Urothelium cell line (cell line): ENCODE results near the gene SERGEF.

ENCODE experiments used
- DNase-seq: peaks from one replicate; pipeline ENCODE4 v3.0.0; 2011; ENCODE audit warnings: low spot score, mixed read lengths
- FAIRE-seq: peaks from 2 replicates; lab custom pipeline; 2011; peaks lifted over from hg19 to GRCh38; lab: Jason Lieb, UNC

SERGEF gene

DNA sequence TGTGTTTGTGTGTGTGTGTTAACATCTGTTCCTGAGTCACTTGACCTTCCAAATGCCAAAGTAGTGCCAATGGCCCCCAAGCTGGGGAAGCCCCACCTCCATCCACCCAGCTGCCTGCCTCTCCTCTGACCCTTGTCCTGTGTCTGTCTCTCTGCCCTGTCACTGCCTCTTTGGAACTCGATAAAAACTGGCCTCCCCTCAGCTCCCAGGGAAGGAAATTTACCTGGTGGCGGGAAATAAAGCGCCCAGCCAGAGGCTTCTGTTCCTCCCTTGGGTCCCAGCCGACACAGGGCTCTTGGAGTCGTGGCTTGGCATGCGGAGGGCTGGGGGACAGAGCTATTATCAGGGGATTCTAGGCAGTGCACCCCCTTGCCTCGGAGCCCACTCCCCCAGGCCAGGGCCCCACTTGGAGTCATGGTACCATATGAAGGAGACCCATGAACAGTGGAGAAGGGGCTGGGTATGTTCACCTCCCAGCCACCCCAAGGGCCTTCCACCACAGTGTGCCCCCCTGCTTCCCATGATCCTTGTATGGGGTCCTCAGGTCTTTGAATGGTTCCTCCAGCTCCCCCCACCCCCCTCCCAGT lies 272.1 kb downstream of the SERGEF start:
- FAIRE-seq, result no peak
- DNase-seq, result no peak

DNA sequence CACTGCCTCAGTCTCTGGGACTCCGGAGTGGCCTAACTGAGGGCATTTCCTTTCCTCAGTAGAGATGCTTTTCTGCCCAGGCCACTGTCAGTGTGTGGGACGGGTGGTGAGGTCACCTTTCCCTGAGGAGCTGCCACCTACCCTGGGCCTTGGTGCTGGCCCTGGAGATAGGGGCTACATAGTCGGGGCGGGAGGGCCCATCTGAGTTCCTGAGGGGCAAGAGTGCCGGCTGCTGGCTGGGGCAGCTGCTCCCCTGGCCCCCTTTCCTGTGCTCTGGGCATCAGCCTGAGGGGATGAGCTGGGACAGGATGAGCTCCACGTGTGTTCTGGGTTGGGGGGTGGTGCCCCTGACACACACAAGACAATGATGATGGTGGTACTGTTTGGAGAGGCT lies 272.9 kb downstream of the SERGEF start:
- DNase-seq (no peak), FAIRE-seq (no peak)

DNA sequence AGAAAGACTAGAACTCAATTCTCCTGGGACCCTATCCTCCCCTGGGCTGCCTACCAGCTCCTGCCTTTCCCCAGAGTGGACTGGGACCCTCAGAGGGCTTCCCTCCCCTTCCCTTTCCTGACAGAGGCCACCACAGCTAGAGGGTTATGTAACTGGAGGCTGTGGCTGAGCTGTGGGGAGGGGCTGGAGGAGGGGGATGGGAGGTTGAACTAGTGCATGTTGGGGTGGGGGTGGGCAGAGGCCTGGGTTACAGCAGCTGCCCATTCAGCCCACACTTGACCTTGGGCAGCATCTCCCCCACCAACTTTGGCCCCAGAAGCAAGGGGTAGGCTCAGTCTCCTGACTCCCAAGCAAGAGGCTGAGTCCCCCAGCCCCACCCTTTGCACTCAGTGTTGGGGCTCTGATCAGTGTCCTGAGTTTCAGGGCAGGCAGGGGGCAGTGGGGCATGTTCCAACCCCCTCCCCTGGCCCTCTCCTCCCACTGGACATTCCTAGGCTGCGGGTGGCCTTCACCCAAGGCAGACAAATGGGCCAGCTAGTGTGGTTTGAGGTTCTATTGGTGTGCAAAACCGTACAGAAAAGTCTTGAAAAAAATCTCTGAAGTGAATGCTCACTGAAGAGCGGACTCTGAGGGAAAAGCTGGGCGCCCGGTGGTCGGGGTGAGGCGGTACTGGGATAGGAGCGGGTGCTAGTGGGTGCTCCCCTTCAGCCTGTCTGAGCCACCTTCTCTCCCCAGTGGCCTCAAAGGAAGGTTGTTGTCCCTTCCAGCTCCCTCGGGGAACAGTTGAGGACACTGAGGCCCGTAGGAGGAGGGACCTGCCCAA lies 274.5 kb downstream of the SERGEF start:
- FAIRE-seq, result no peak
- no peak for DNase-seq
